GM12878 (cell line): Measurements from ENCODE around the gene DGKI. TPM values are rescaled to one million over a fixed set of nuclear protein-coding genes. Genes with fewer than 3 reads are reported as not detected.

Experiments used
- ATAC-seq: fragments of 200-7000 bp; cut with Tn5 transposase; 3 replicates; pipeline ENCODE4 v1.9.1; 2020; ENCODE audit warnings: mild to moderate bottlenecking, moderate library complexity
- BruUV-seq: library from RNA; stranded (reverse); fragments of 400-500 nt; replicated peaks from 2 replicates; lab custom pipeline; 2021; lab: Mats Ljungman, UMichigan
- CTCF ChIA-PET: fragments of 300-600 bp; sonication (Branson Sonifier 250); formaldehyde crosslinking; extraction: SDS; loops from one replicate; lab custom pipeline; 2021; ENCODE audit warnings: inconsistent platforms; lab: Yijun Ruan, JAX
- POLR2A ChIA-PET: fragments of 350-600 bp; formaldehyde crosslinking; extraction: SDS; loops from one replicate; lab custom pipeline; 2021; ENCODE audit warnings: inconsistent platforms; lab: Charles Lee
- RAD21 ChIA-PET: fragments of 300-600 bp; sonication (Branson Sonifier 250); formaldehyde crosslinking; loops from one replicate; lab custom pipeline; 2023; ENCODE audit warnings: antibody characterized with exemption; ENCODE audit not compliant: unreplicated experiment; lab: Charles Lee
- SMC1A ChIA-PET: fragments of 300-600 bp; sonication (Branson Sonifier 250); formaldehyde crosslinking; loops from one replicate; lab custom pipeline; 2023; ENCODE audit not compliant: unreplicated experiment, uncharacterized antibody; lab: Charles Lee
- DNase-seq: peaks from one replicate; pipeline ENCODE4 v3.0.0-alpha.2; 2011; ENCODE audit warnings: low read depth, low spot score
- FAIRE-seq: peaks from 3 replicates; lab custom pipeline; 2011; peaks lifted over from hg19 to GRCh38; lab: Jason Lieb, UNC
- H2AFZ ChIP-seq: 2 replicates; pipeline ENCODE4 v1.6.0; 2011; ENCODE audit warnings: low read depth, low read length, control low read depth; ENCODE audit not compliant: control insufficient read depth
- H3K27ac ChIP-seq: 2 replicates; pipeline ENCODE4 v1.5.1; 2011; ENCODE audit warnings: control low read depth; ENCODE audit not compliant: control insufficient read depth, insufficient read depth
- H3K27me3 ChIP-seq, 2 experiments: replicated peaks in 1 of 2; 2 replicates each; pipeline versions ENCODE4 v1.6.0 to v1.6.1; 2011; ENCODE audit warnings: low read length in 1 of 2; ENCODE audit not compliant: control insufficient read depth in 2 of 2, insufficient read depth in 2 of 2
- H3K36me3 ChIP-seq, 2 experiments: 2 replicates each; pipeline ENCODE4 v1.5.1; 2011; ENCODE audit warnings: low read length in 1 of 2; ENCODE audit not compliant: control insufficient read depth in 2 of 2, insufficient read depth in 2 of 2
- H3K4me1 ChIP-seq: 2 replicates; pipeline ENCODE4 v1.6.1; 2011; ENCODE audit warnings: mild to moderate bottlenecking, low read length, moderate library complexity, mixed read lengths; ENCODE audit not compliant: control insufficient read depth, insufficient read depth
- H3K4me2 ChIP-seq: 2 replicates; pipeline ENCODE4 v1.6.0; 2011; ENCODE audit warnings: control low read depth; ENCODE audit not compliant: control insufficient read depth, insufficient read depth
- H3K4me3 ChIP-seq: fragments of 200-600 bp; sonication (generic); 2 replicates; pipeline ENCODE4 v1.5.1; 2016
- H3K79me2 ChIP-seq: 2 replicates; pipeline ENCODE4 v1.6.0; 2011; ENCODE audit warnings: low read length; ENCODE audit not compliant: control insufficient read depth, insufficient read depth
- H3K9ac ChIP-seq: 2 replicates; pipeline ENCODE4 v1.8.0; 2011; ENCODE audit warnings: low read length, control low read depth, mixed read lengths; ENCODE audit not compliant: control insufficient read depth, insufficient read depth
- H3K9me3 ChIP-seq: replicated peaks from 3 replicates; pipeline ENCODE4 v1.5.1; 2011; ENCODE audit warnings: mild to moderate bottlenecking, low read length; ENCODE audit not compliant: control insufficient read depth, insufficient read depth
- H4K20me1 ChIP-seq: 2 replicates; pipeline ENCODE4 v1.6.0; 2011; ENCODE audit not compliant: control insufficient read depth, insufficient read depth
- BMI1 ChIP-seq: fragments of 450-650 bp; IDR thresholded peaks from 2 replicates; pipeline ENCODE4 v1.6.1; 2016; ENCODE audit warnings: mild to moderate bottlenecking, moderate library complexity, borderline replicate concordance
- FOS ChIP-seq: IDR thresholded peaks from 3 replicates; pipeline ENCODE4 v1.6.1; 2011; ENCODE audit warnings: borderline replicate concordance; ENCODE audit not compliant: insufficient read length; ENCODE audit errors: extremely low read depth
- HDGF ChIP-seq: fragments of 450-650 bp; IDR thresholded peaks from 2 replicates; pipeline ENCODE4 v1.6.1; 2016; ENCODE audit warnings: antibody characterized with exemption
- NFYB ChIP-seq: IDR thresholded peaks from 2 replicates; pipeline ENCODE4 v1.6.1; 2011; ENCODE audit warnings: low read depth, mild to moderate bottlenecking, low read length, improper control_type of control experiment, moderate library complexity; ENCODE audit not compliant: insufficient read depth
- NKRF ChIP-seq: fragments of 450-650 bp; conservative IDR thresholded peaks from 2 replicates; pipeline ENCODE4 v1.6.1; 2017; ENCODE audit warnings: mild to moderate bottlenecking, moderate library complexity
- PAX5 ChIP-seq: IDR thresholded peaks from 2 replicates; pipeline ENCODE4 v1.6.1; 2011; ENCODE audit warnings: low read depth, low read length, borderline replicate concordance
- RELB ChIP-seq: fragments of 450-650 bp; IDR thresholded peaks from 2 replicates; pipeline ENCODE4 v1.6.1; 2017; ENCODE audit warnings: low read depth, mild to moderate bottlenecking, moderate library complexity
- YY1 ChIP-seq: IDR thresholded peaks from 2 replicates; pipeline ENCODE4 v1.6.1; 2011; ENCODE audit warnings: low read depth, mild to moderate bottlenecking, low read length
- WGBS: methylation state at CpG from one replicate; pipeline ENCODE4 v1.1.6; 2016; ENCODE audit warnings: low lambda C conversion rate; ENCODE audit not compliant: insufficient replicate concordance, insufficient coverage; ENCODE audit errors: missing lambda C conversion rate; 5-methylcytosine and 5-hydroxymethylcytosine counted together
- in situ Hi-C: fragments of 300-500 bp; cut with MboI; formaldehyde crosslinking; loops from 9 replicates; pipeline ENCODE4 v1.14.3; 2018; ENCODE audit warnings: mixed read lengths
- intact Hi-C: fragments of 100-400 bp; cut with micrococcal nuclease; formaldehyde crosslinking; loops from one replicate; pipeline ENCODE4 v1.14.2; 2022; ENCODE audit not compliant: unreplicated experiment
- polyA plus RNA-seq, 11 experiments: library from polyadenylated mRNA; depleted of rRNA in 4 of 11; unstranded in 6 of 11; stranded (reverse) in 5 of 11; fragments of >200 nt; fragmentation: Nextera tagmentation in 4 of 11; fragmentation: Illumina TruSeq in 1 of 11; extraction: Ambion mirVana in 4 of 11; extraction: Trizol in 1 of 11; gene quantifications; 1 replicate in 1 of 11; 2 replicates in 10 of 11; pipeline versions ENCODE4 v1.2.1 to v1.2.3, GENCODE V29; 2011 to 2016; ENCODE audit warnings: inconsistent platforms in 2 of 11, missing spikeins in 2 of 11, low read depth in 1 of 11
- total RNA-seq, 4 experiments: library from RNA; depleted of rRNA in 3 of 4; stranded (reverse); fragments of >200 nt in 3 of 4; fragmentation: Illumina TruSeq in 1 of 4; extraction: Trizol in 1 of 4; gene quantifications; 2 replicates each; pipeline versions ENCODE4 v1.2.1 to v1.2.3, GENCODE V29; 2013 to 2021
- TF ChIP-seq, protein P1 (sequence below): IDR thresholded peaks from 2 replicates; pipeline ENCODE4 v1.6.1; 2011; ENCODE audit warnings: borderline replicate concordance, low read depth, mild to moderate bottlenecking, moderate library complexity, mixed read lengths, low read length; ENCODE audit not compliant: insufficient read depth; ENCODE audit errors: extremely low read length
- TF ChIP-seq, protein P2 (sequence below): fragments of 450-650 bp; IDR thresholded peaks from 2 replicates; pipeline ENCODE4 v1.6.1; 2016; ENCODE audit warnings: mild to moderate bottlenecking

The DGKI gene
- total and polyA plus RNA-seq, 10 of the 15 experiments (the other 5 are each of a cell fraction or from before 2014, with no cell fraction given): 10.4 to 37.1 (median 22.1) TPM

GRCh38 chr7:137795211-137795610 is 51.6 kb downstream of the DGKI start (continued):
- TF ChIP-seq BMI1: no peak
- no peak for TF ChIP-seq HDGF

DNA sequence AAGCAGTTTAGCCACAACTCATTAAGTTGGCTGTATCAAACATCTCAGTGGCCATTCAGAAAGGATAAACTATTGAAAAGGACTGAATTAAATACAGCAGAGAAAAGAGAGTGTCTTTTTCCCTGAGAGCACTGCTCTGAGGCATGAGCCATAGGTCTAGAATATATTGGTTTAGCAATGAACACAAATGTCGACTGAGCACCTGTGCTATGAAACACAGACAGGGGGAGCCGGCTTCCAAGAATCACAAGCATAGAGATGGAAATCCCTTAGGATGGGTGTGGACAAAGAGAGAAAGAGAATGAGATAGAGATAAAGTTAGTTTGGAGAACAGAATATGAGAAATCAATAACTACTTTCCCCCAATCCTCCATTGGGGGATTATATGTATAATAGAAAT is 54.8 kb downstream of the DGKI start:
- in situ Hi-C loops: no loop called here
- DNase-seq (no peak), FAIRE-seq (no peak), ATAC-seq (no peak)
- ChIA-PET SMC1A (interaction anchor here (0.9 to 3.2 kb wide), 21 partner anchors 9 to 186 kb away, joined by 3 to 16 read pairs (median 5); no protein-coding TSS in a partner anchor), CTCF (interaction anchor here (1.3 to 2.3 kb wide), 4 partner anchors 12 to 135 kb away, joined by 4 to 9 read pairs (median 6); no protein-coding TSS in a partner anchor), POLR2A (interaction anchor here (0.8 to 1.6 kb wide), 5 partner anchors 10 to 99 kb away, joined by 3 to 7 read pairs (median 4); no protein-coding TSS in a partner anchor), RAD21 (interaction anchor here (0.9 to 2.1 kb wide), 10 partner anchors 10 to 135 kb away, joined by 3 to 13 read pairs (median 4); no protein-coding TSS in a partner anchor)
- no peak for TF ChIP-seq RELB
- TF ChIP-seq PAX5: no peak
- TF ChIP-seq FOS: no peak
- no peak for TF ChIP-seq YY1
- TF ChIP-seq NKRF: no peak
- TF ChIP-seq, protein P1, sequence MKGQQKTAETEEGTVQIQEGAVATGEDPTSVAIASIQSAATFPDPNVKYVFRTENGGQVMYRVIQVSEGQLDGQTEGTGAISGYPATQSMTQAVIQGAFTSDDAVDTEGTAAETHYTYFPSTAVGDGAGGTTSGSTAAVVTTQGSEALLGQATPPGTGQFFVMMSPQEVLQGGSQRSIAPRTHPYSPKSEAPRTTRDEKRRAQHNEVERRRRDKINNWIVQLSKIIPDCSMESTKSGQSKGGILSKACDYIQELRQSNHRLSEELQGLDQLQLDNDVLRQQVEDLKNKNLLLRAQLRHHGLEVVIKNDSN: no peak
- TF ChIP-seq, protein P2, sequence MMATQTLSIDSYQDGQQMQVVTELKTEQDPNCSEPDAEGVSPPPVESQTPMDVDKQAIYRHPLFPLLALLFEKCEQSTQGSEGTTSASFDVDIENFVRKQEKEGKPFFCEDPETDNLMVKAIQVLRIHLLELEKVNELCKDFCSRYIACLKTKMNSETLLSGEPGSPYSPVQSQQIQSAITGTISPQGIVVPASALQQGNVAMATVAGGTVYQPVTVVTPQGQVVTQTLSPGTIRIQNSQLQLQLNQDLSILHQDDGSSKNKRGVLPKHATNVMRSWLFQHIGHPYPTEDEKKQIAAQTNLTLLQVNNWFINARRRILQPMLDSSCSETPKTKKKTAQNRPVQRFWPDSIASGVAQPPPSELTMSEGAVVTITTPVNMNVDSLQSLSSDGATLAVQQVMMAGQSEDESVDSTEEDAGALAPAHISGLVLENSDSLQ: no peak
- TF ChIP-seq NFYB: no peak
- Histone ChIP-seq H2AFZ (no peak overlapping the region), H3K79me2 (no peaks in the 10 kb centered on the region), H3K4me1 (no peaks in the 10 kb centered on the region), H3K27ac (no peak overlapping the region), H4K20me1 (no peaks in the 10 kb centered on the region), H3K9me3 (peaks cover 4% of the 10 kb centered on the region; the same call in 2 of the 3 replicates), H3K36me3 (no peaks in the 10 kb centered on the region), H3K27me3 (no peaks in the 10 kb centered on the region), H3K4me2 (no peak overlapping the region), H3K4me3 (no peak overlapping the region), H3K9ac (no peak overlapping the region)
- WGBS: 21% methylated on average over 2 of the region's 2 CpGs
- BruUV-seq: no TSS peak
- intact Hi-C loops: no loop called here
